Measurements from ENCODE around the gene SLC17A7. TPM values are rescaled to one million over a fixed set of nuclear protein-coding genes. Genes with fewer than 3 reads are reported as not detected.

SLC17A7 gene
- total and polyA plus RNA-seq, 2 donors (not counting 3 experiments of a cell fraction or from before 2014, with no cell fraction given), result 0.07 to 0.13 TPM

GRCh38 chr19:49395581-49396407 lies 45.5 kb downstream of the SLC17A7 start:
- FAIRE-seq (no peak), DNase-seq (ENCODE audit: low read depth, low spot score) (no peak)
- intact Hi-C loops (cut with micrococcal nuclease), result no loop called here
- Histone ChIP-seq H3K9ac (replicated peaks; ENCODE audit: extremely low read depth, insufficient read depth, low read length) (no peak overlapping the region), H2AFZ (ENCODE audit: low read depth, low read length) (no peak overlapping the region), H3K36me3 (ENCODE audit: control insufficient read depth in 2 of 2, extremely low read depth in 1 of 2, insufficient read depth in 2 of 2, low read length in 2 of 2) (no peaks in the 10 kb centered on the region), H3K27ac (ENCODE audit: insufficient read depth, low read depth, low read length) (no peak overlapping the region), H3K4me2 (ENCODE audit: insufficient read depth, low read length) (no peak overlapping the region), H3K27me3 (ENCODE audit: control insufficient read depth in 2 of 2, insufficient read depth in 2 of 2, low read length in 2 of 2) (peaks cover 0 to 2% of the 10 kb centered on the region in 2 experiments), H3K9me1 (replicated peaks; ENCODE audit: control insufficient read depth, extremely low read depth, insufficient read depth, low read length) (no peaks in the 10 kb centered on the region), H3K79me2 (ENCODE audit: control insufficient read depth, insufficient read depth, low read length) (no peaks in the 10 kb centered on the region), H3K4me1 (ENCODE audit: control insufficient read depth, extremely low read depth, insufficient read depth, low read length) (no peaks in the 10 kb centered on the region), H4K20me1 (replicated peaks; ENCODE audit: control insufficient read depth, extremely low read depth, insufficient read depth, low read length) (no peaks in the 10 kb centered on the region), H3K9me3 (replicated peaks; ENCODE audit: control insufficient read depth, insufficient read depth, low read length) (no peaks in the 10 kb centered on the region), H3K4me3 (replicated peaks in 1 of 3; ENCODE audit: insufficient read depth in 1 of 3, low read depth in 1 of 3, low read length in 3 of 3) (no peak overlapping the region)
- CTCF ChIA-PET, result no interaction called here
- POLR2A ChIA-PET, result no interaction called here
- TF ChIP-seq CTCF (IDR thresholded peaks at IDR 0.05; ENCODE audit: extremely low read depth in 1 of 2, insufficient read depth in 1 of 2, low read depth in 1 of 2, low read length in 2 of 2) (no peak), MYC (IDR thresholded peaks at IDR 0.05; ENCODE audit: low read depth, low read length) (no peak), GATA2 (IDR thresholded peaks at IDR 0.05; ENCODE audit: insufficient read depth, insufficient read length, low read depth, low read length) (no peak), JUN (IDR thresholded peaks at IDR 0.05; ENCODE audit: borderline replicate concordance, insufficient read depth, insufficient read length, low read depth) (no peak), POLR2AphosphoS5 (IDR thresholded peaks at IDR 0.05; ENCODE audit: insufficient read depth, low read depth, low read length) (no peak), POLR2A (IDR thresholded peaks at IDR 0.05; ENCODE audit: low read depth, low read length) (no peak), MAX (IDR thresholded peaks at IDR 0.05; ENCODE audit: insufficient read depth, insufficient read length) (no peak), EZH2 (IDR thresholded peaks at IDR 0.05; ENCODE audit: borderline replicate concordance, low read depth, low read length, severe bottlenecking) (no peak), FOS (IDR thresholded peaks at IDR 0.05; ENCODE audit: borderline replicate concordance, insufficient read depth, low read length) (no peak)
- dilution Hi-C loops (cut with MboI; ENCODE audit: extremely low pct_ligation_motif_present, low sequenced_read_pairs), result no loop called here
- BruUV-seq (replicated peaks), result no TSS peak
